Central memory CD4-positive, alpha-beta T cell (primary cell): ENCODE results near the gene OR6K6.

ENCODE experiments used
- DNase-seq: peaks from one replicate; pipeline ENCODE4 v3.0.0; 2022

OR6K6 gene

GRCh38 chr1:158803678-158804077 is 49.2 kb downstream of the OR6K6 start:
- DNase-seq = no peak
